HG03432 (cell line): Measurements from ENCODE around the gene RSBN1.

Source experiments
- ATAC-seq: cut with Tn5 transposase; IDR thresholded peaks from one replicate; pipeline ENCODE4 v1.9.1; 2021; ENCODE audit warnings: mild to moderate bottlenecking, moderate library complexity; ENCODE audit not compliant: unreplicated experiment

RSBN1 gene

GRCh38 chr1:113783254-113784103 is 28.8 kb downstream of the RSBN1 start:
- peak; percentile 77 for ATAC-seq

- no peak for ATAC-seq
Measured at GRCh38 chr1:113782406-113782805, 29.9 kb downstream of the RSBN1 start.

DNA sequence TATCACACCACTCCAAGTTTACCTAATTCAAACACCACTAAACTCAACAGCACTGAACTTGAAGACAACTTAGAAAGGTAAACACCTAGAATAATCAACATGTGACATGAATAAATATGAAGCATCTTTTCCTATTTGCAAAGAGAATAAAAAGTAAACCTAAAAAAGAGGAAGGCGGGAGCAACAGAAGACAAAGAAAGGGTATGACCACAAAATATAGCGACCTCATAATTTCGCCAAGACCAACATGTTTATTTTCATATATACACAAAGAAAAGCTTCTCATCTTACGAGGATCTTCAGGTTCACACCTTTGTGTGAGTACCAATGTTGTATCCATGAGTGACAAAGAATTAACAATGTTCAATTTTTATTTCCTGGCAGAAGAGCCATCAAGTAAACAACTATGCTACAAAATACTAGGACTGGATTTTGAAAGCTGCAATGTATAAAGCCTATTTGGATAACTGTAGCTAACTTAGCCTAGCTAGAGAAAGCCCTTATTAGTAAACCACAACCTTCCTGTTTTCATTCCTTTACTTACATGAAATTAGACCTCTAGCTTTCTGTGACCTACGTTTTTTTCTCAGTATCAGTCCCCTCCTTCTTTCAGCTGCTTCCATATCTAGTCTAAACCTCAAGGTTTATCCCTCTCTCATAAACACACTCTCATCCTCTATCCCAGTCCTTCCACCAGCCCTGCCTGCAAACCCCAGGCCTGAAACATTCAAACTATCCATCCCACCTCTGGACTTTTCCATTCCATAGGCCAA is 31.7 kb downstream of the RSBN1 start:
- ATAC-seq = peak; percentile 53

DNA sequence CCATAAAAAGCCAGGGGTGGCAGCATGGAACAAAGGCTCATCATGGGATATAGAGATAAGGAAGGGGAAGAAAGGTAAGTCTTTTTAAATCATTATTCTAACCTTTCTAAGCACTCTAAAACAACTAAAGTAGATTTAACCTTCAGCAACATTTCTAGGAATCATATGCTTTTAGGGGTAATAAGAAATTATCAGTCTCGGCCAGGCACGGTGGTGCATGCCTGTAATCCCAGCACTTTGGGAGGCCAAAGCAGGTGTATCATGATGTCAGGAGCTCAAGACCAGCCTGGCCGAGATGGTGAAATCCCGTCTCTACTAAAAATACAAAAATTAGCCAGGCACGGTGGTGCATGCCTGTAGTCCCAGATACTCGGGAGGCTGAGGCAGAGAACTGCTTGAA is 32.7 kb downstream of the RSBN1 start:
- no peak for ATAC-seq

DNA sequence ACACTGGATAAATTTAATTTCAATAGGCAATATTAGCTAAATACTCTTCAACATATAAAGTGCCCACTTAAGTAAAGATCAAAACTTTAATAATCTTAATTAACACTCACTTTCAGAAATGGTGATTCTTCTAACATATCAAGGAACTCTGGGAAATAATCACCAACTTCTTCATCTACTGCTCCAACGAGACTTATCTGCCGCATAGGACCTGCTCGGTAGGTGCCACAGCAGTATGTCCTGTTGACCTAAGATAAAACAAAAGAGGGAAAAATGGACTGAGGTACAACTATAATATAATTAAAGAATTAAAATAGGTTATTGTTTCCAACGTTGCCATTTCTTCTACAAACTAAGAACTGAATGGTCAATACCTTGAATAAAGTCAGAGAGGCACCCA is 34.7 kb downstream of the RSBN1 start:
- ATAC-seq = no peak

DNA sequence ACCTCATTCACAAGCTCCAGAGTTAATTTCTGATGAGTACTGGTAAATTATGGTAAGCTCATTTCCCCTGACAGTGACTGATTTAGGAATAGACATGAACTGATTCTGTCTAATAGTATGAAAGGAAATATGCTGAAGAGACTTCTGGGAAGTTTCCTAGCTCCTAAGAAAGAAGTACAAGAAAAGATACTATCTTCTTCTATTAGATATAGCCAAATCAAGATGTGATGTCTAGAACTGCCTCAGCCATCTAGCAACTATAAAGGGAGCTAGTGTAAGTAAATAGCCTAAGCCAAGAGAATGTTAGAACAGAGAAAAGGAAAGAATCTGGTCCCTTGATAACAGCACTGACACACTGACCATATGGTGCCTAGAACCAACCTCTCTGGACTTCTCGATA is 42.2 kb downstream of the RSBN1 start:
- ATAC-seq = no peak

- no peak for ATAC-seq
Measured at GRCh38 chr1:113769601-113769970, 42.7 kb downstream of the RSBN1 start.

DNA sequence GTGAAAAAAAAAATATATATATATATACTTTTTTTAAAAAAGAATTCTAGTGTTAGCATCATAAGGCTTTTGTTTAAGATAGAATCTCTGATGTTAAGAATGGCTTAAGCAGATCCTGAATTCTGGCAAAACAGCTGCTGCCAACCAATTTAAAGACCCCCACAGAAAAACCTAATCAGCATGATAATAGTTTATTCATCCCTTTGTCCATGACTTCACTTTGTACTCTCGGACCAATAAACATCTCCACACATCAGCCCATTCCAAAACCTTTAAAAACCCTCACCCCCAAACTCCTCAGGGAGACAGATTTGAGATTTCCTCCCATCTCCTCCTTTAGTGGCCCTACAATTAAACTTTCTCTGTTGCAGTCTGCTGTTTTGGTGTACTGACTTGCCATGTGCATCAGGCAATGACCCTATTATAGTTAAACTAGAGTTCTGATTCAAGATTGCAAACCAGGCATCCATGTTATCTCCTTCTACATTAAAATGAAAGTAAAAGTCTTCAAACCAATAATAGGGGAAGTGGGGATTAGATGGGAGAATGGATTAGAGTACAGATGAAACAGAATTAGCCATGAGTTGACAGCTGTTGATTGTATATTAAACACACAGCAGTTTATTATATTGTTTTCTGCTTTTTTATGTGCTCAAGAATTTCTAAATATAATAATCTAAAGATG is 43.2 kb downstream of the RSBN1 start:
- no peak for ATAC-seq

- no peak for ATAC-seq
Measured at GRCh38 chr1:113765306-113766230, 46.7 kb downstream of the RSBN1 start.

- ATAC-seq = no peak
Measured at GRCh38 chr1:113763661-113764060, 48.6 kb downstream of the RSBN1 start.

GRCh38 chr1:113761937-113762336 is 50.3 kb downstream of the RSBN1 start:
- ATAC-seq = no peak

DNA sequence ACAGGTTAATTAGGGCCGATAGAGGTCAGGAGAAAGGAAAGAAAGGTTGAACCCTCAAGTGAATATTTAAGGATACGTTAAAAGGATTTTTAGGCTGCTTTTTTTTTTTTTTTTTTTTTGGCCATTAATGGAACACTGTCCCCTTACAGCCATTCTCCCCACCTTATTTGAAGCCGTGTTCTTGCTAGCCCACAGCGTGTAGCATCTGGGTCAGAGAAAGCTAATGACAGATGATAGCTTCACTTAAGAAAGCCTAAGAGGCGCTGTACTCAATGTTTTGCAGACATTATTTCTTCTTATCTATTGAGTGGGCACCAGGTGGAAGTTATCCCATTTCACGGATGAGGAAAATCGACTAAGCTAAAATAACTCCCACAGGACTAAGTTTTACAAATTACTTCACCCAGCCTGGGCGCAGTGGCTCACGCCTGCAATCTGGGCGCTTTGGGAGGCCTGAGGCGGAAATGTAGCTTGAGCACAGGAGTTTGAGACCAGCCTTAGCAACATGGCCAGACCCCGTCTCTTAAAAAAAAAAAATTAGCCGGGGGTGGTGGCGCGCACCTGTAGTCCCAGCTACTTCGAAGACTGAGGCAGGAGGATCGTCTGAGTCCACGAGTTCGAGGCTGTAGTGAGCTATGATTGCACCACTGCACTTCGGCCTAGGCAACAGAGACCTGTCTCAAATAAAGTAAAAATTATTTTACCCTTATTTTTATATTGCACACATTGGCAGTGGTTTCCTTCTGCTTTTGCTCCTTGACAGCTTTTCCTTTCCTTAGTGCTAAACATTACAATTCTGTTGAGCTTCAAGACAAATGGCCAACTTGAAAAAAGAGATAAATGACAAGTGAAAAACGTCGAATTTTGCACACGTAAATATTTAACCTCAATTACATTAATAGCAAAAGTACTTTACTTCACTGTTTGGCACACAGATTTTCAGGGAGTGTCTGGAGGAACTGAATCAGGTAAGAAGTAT is 51.9 kb downstream of the RSBN1 start:
- no peak for ATAC-seq

DNA sequence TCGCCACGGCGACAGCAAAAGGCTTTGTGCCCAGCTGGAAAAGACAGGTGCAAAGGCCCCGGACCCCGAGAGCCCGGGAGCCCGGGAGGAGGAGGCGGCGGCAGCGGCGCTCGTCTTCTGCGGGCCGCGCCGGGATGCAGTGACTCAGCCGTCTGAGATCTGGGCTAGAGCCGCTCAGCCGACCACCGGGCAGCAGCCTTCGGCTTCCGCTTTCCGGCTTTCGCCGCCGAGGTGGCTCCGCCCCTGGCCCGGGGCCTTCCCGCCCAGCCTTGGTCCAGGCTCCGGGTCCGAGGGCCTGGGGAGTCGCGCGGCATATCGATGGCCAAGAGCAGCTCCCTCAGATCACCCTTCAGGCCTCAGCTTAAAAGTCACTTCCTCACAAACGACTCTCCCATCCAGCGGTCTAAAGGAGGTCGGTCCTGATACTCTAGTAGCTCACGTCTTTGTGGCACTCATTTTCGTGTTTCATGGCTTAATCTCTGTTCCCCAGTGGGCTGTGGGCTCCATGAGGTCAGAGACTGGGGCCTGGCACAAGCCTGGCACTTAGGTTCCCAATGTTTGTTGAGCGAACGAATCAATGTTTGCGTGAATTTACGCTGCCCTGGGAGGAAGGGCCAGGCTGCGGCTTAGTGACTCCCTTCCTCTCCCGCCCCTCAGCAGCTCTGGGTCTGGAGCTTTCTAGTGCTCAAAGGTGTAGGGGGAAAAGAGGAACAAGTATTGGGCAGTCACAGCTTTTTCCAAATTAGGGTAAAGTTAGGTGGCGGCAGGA is 52.8 kb downstream of the RSBN1 start, which contains the start of gene PHTF1:
PHTF1 (minus strand) TSS at position 154 of the 769 bp plus-strand sequence. CDS start 783 bp downstream, outside the sequence.
- peak; percentile 93 for ATAC-seq

GRCh38 chr1:113758631-113759332 is 53.5 kb downstream of the RSBN1 start:
- peak; percentile 72 for ATAC-seq

- ATAC-seq = no peak
Measured at GRCh38 chr1:113756461-113756860, 55.8 kb downstream of the RSBN1 start.

DNA sequence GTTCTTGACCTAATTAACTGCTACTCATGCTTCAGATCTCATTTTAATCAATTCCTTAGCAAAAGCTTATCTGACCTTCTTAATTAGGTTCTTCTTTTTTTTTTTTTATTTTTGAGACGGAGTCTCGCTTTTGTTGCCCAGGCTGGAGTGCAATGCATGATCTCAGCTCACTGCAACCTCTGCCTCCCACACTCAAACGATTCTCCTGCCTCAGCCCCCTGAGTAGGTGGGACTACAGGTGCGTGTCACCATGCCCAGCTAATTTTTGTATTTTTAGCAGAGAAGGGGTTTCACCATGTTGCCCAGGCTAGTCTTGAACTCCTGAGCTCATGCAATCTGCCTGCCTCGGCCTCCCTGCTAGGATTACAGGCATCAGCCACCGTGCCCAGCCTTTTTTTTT is 58.9 kb downstream of the RSBN1 start:
- peak; percentile 39 for ATAC-seq

DNA sequence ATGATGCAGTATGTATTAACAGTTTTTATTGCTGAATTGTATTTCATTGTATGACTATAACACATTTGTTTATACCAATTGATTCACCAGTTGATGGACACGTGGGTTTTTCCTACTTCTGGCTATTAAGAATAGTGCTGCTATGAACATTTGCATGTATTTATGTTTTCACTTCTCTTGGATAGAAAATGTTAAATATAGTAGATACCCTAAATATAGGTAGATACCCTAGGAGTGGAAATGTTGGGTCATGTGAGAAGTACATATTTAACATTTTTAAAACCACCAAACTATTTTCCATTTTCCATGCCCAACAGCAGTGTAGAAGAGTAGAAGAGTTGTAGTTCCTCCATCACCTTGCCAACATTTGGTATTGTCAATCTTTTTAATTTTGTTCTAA is 60.8 kb downstream of the RSBN1 start:
- ATAC-seq = no peak

DNA sequence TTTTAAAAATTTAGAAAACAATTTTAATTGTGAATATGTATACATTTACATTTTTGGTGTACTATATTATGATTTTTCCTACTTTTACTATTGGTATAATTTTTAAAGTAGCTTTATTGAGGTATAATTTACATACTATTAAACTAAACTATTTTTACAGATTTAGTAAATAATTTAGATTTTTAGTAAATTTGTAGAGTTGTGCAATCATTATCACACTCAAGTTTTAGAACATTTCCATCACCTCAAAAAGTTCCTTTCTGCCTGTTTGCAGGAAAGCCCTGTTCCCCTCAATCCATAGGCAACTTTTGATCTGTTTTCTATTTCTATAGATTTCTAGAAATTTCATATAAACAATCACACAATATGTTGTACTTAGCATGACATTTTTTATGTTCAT is 61.2 kb downstream of the RSBN1 start:
- ATAC-seq = no peak
